Muscle of arm (tissue), 12 donors: ENCODE data around the gene CFAP91. TPM values are rescaled to one million over a fixed set of nuclear protein-coding genes. Genes with fewer than 3 reads are reported as not detected.
"Not testable (repeated sequence)": the region's sequence is repeated elsewhere in the genome, so short reads cannot be mapped to it uniquely, and the experiment has no call there.

Experiments used
- DNase-seq: peaks from one replicate; pipeline ENCODE4 v3.0.0-alpha.2; 2013
- polyA plus RNA-seq, 12 donors: library from polyadenylated mRNA; unstranded; fragments of 120-200 nt; gene quantifications; one replicate each; pipeline ENCODE4 v1.2.1, GENCODE V29; 2013; ENCODE audit not compliant: insufficient read length in 12 of 12

The CFAP91 gene
- polyA plus RNA-seq, 12 donors = 0.17 to 1.8 (median 0.62) TPM; not detected in 2

DNA sequence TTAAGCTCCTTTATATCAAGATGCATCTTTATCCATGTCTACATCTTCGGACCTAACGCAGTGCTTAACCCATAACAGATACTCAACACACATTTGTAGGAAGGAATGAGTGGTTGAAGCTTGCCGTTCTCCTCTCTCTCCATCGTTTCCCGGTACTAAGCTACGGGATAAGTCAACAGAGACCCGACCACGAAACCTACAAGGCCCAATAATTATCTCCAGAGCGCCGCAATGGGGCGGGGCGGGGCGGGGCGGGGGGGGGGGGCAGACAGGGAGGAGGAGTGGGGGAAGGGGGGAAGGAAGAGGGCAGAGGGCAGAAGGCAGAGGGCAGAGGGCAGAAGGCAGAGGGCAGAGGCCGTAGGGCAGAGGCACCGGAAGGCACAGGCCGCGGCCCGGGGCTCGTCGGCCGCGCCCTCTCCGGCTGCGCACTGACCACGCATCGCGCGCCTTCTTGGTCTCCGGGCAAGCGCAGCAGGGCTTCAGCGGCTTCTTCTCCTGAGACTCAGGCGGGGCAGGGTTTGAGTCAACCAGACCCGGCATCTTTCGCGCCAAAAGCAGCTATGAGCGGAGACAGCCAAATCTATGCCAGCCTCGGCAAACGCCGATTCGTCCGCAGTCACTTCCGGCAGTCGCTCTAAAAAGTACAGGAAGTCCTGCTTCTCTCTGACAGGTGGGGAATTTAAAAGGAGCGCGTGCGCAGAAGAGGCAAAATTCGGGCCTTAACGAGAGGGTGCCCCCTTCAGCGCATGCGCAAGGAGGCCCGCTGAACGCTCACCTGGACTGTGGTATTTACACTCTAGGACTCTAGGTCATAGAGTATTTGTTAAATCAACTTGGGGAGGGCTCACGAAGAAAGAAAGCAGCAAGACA is 25.8 kb upstream of the CFAP91 start, which contains the start of gene COX17:
TSS of gene COX17 (minus strand) at position 636 of the 870 bp plus-strand sequence. CDS start at position 540, 96 bp downstream.
- DNase-seq = peak; percentile 94

DNA sequence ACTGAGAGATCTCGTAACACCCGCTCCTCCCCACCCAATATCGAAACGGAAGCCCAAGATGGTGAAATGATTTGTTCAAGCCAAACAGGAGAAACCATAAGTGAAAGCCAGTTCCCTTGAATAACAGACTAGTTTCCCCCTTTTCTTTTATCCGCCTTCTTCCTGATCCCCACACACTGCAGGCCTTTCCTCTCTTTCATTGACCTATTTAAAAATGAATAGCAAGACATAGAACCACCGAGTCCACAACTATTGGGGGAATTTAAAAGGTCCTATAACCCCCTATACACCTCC is 25.2 kb upstream of the CFAP91 start:
- DNase-seq = no peak

DNA sequence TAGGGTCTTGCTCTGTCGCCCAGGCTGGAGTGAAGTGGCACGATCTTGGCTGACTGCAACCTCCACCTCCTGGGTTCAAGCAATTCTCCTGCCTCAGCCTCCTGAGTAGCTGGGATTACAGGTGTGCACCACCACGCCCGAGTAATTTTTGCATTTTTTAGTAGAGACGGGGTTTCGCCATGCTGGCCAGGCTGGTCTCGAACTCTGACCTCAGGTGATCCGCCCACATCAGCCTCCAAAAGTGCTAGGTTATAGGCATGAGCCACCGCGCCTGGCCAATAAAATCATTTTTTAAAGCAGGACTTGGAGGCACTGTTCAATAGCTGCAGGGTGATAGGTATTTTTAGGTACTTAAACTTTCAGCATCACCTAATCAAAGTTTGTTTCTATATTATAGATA is 24.6 kb upstream of the CFAP91 start:
- not testable (repeated sequence) for DNase-seq

DNA sequence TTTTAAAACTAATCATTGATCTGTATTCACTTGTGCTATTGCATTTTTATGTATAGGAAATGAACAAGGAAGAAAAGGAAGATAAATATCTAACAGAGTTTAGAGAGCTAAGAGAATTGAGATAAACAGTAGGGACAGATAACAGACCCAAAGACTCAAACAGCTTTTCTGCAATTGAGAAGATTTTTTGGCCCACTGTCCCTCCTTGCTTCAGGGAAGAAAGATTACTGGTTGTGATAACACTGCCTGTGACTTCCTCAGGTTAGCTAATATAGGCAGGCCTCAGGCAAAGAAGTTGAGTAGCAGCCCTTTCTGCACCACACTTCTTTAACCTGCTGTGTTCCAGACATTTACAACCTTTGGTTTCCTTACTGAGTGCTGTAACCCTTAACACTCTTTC is 22.9 kb upstream of the CFAP91 start:
- DNase-seq = no peak

DNA sequence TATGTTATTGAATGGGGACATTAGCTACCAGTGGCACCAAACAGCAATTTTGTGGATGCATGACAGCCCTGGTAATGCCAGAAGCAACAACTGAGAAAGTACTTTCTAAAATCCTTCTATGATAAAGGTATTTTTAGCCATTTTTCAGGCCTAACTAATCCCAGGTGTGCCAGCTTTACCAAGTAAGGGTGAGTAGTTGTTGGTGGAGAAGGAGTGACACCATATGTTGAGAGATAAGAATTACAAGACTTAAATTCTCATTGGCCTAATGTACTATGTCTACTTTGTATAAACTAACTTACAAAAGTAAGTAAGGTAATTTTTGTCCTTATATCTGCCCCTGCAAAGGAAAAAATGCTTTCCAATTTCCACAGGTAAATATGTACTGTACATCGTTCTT is 21.5 kb upstream of the CFAP91 start:
- DNase-seq = no peak

DNA sequence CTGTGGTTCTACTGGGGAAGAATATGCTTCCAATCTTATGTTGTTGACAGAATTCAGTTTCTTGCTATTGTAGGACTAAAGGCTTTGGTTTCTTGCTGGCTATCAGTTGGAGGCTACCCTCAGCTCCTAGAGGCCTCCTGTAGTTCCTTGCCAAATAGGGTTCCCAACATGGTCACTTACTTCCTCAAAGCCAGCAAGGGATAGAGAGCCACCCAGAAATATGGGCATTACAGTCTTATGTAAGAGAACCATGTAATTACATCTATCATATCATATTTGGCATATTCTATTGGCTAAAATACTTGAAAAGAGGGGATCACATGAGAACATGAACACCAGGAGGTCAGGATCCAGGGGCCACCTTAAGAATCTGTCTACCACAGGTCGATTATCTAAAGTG is 19.4 kb upstream of the CFAP91 start:
- DNase-seq = no peak

DNA sequence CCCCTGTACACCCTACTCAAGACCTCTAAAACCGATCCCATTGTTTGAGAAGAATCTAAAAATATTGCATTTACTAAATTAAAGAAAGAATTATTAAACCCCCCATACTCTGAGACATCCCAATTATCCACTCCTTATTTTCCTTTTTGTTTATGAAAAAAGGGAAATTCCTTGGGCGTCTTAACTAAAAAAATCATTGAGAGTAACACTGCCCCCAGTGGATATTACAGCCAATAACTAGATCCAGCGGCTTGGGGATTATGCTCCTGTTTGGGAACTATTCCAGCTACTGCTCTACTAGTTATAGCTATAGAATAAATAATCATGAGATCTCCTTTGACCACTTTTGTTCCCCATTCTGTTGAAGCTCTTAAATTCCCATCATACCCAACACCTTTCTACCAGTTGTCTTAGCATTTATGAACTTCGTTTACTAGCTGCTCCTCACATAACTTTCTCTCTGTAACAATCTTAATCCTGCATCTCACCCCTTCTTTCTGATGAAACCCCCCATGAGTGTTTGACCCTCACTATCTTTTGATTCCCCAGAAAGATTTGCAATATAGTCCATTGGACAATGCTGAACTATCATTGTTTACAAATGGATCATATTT is 12.7 kb upstream of the CFAP91 start:
- DNase-seq = no peak

DNA sequence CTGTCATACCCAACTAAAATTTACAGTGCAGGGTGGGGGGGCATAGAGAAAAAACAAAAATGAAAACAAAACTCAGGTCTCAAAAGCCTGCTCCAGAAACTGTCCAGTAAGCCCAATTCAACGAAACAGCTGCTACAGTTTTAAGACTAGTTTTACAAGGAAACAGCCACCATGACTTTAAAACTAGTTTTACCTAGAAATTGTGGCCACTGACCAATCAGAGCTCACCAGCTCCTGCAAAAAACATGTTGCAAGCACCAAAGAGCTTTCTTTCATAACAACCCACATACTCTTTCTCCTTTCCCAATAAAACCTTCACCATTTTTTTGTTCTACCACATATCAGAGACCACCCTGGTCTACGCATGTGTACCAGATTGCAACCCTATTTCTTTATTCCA is 7.3 kb upstream of the CFAP91 start:
- no peak for DNase-seq

DNA sequence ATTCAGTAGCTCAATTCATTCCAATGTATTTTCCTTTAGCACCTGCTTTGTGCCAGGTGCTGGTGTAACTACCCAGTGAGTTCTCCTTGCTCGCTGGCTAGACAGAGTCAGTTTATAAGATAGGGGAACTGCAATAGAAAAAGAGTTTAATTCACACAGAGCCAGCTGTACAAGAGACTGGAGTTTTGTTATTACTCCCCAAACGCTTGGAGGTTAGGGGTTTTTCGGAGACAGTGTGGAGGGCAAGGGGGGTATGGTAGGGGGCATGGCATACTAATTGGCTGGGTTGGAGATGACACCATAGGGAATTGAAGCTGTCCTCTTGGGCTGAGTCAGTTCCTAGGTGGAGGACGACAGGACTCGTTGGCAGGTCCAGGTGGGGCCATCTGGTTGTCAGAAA is 5.4 kb upstream of the CFAP91 start:
- no peak for DNase-seq

DNA sequence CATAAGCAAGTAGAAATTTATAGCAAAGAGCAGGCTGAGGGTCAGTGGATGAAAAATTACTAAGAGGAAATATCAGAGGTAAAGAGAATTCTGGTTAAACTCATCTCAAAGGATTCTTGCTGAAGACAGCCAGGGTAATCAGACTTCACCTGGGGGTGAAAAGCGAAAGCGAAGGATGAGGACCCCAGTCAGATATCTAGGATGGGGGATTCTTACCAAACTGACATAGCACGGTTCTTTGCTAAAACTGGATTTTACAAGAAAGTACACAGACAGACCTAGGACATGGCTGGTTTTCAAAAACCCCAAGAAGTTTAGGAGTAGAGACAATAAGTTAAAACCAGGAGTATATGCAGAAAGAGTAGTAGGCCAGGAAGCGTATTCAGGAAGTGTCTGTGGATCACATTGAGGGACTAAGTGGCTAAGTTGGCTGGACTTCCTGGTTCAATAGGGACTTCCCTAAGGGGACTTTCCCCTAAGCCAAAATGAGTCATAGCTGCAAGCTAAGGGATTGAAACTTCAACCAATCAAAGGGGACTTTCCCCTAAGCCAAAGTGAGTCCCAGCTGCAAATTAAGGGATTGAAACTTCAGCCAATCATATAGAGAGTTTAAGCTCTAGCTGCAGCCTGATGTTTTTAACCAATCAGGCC is 2.4 kb upstream of the CFAP91 start:
- no peak for DNase-seq

DNA sequence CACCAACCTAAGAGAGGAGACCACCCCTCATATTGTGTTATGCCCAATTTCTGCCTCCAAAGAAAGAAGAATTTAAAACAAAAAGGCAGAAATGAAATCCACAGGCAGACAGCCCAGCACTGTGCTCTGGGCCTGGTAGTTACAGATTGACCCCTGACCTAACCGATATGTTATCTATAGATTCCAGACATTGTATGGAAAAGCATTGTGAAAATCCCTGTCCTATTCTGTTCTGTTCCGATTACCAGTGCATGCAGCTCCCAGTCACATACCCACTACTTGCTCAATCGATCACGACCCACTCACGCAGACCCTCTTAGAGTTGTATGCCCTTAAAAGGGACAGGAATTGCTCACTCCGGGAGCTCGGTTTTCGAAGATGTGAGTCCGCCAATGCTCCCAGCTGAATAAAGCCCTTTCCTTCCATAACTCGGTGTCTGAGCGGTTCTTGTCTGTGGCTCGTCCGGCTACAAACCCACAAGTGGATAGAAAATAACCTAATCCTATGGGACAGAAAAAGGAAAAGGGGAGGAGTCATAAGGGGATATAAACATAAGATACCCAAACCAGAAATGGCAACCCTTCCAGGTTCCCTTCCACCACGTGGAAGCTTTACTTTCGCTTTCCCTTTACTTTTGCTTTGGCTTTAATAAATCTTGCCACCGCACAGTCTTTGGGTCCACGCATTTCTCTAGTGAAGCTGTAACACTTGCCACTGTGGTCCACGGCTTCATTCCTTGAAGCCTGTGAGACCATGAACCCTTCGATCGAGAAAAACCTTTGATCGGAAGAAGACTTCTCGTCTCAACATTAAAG is 1.7 kb upstream of the CFAP91 start:
- DNase-seq = no peak

DNA sequence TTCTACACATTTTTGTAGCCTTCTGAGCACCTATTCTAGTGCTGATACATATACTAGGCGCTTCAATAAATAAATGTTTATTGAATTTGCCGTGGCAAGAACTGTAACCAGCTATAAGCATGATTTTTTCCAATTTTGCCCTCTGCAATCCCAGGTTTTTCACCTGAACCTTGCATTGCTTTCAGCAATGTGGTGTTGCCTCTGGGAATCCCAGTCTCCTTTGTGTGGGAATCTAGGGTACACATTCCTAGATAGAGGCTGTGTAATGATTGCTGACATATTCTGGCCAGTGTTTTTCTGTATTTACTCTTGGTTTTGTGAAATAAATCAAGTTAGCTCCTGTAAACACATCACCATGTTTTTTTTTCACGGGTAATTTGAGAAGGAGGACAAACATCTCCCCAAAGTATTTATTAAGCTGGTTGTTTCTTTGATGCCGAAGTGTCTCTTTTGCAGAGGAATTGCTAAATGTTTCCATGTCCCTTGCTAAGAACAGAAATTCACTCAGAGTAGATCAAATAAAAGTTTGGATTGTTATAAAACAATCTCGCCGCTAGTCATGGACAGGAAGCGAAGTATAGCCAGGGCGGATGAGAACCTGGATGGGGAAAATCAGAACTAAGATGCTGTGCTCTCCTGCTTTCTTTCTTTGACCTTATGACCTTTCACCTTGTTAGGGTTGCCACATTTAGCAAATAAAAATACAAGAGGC is 1.2 kb downstream of the CFAP91 start:
- DNase-seq = no peak

DNA sequence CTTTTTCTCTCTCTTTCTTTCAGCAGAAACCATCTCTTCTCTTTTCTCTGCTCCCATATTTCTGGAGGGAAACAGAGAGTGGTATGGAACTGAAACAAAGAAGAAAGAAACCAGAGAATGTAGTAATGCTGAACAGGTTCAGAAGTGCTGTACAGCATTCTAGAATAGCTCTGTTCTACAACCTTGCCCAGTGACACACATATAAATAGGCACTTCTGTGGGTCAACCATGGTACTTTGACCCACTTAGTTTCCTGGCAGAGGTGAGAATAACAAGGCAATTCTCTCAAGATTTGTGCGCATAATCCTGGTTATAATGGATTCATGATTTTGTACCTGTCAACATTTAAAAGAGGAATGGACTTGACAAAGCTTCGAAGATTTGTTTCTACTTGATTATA is 12.3 kb downstream of the CFAP91 start:
- DNase-seq = no peak

DNA sequence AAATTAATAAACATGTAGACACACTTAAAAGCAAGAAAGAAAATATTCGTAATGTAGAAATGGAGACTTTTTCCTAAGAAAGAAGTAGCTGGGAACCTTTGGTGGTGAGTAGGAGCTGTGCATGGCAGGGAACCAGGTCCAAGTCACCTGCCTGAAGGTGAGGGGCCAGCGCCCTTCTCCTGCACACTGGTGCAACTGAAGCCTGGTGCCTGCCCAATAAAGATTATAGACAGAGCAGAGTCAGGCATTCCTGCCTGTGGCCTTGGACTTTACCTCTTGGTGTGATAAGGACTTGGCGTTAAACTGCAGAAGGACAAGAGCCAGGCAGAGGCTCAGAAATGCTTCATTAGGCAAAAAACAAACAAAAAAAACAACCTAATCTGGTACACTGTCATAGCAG is 14.2 kb downstream of the CFAP91 start:
- DNase-seq = no peak

DNA sequence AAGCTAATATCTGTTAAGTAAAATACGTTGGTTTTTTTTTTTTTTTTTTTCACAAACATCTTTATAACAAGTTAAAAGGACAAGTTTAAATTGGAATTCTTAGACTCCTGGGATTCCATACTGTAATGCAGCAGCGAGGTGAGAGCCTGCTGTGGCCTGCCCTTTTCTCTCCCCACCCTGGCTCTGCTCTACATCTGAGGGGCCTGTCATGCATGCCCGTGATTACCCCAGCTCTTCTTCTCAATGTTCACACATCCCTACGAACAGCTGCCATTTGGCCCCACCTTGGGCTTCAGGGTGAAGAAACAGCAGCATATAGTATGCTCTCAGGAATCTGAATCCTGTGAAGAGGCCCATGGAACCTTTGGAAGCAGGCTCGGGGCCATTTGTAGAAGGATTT is 14.7 kb downstream of the CFAP91 start:
- no peak for DNase-seq

DNA sequence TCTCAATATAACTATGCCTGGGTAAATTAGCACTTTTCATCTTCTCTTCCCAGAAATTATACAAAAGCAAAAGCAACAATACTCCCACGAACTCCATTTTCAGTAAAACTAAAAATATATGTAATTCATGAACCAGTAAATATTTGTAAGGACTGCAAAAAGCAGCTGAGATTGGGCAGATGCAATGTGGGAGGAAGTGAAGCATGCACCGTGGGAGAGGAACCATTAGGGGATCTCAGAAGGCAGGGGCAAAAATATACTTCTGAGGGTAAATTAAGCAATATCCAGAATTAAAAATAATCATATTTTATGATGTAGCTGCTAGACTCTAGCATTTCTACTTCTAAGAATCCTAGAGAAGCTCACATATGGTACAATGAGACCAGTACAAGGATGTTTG is 20.2 kb downstream of the CFAP91 start:
- no peak for DNase-seq

DNA sequence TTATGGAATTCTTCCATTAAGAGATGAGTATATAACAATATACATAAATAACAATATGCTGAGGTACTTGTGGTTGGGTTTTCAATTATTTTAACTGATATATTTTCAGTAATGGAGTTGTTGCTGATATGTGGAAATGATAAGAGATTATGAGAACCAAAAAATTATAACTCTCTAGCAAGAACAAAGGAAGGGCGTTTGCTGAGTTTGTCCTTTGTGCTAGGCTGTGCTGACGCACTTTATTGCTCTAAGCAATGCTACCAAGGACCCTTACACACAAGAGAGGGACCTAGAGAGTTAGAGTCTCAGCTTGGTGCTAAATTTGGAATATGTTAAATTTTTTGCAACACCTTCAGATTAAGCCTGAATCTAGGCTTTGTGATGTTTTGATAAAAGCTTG is 24.1 kb downstream of the CFAP91 start:
- no peak for DNase-seq

DNA sequence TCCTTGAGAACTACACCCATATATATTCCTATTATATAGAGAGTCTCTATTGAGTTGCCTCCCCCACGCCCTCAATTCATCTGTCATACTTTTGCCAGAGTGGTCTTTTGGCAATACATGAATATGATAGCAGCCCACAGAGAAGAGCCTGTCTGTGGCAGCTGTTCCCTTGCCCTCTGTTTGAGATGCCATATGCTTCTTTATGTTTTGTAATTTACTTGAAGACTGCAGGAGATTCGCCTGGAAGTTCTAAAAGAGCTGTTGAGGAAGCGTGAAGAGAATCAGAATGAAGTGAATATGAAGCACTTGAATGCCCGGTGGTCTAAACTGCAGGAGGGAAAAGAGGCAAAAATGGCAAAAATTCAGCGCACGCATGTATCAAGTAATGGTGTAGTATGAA is 27.2 kb downstream of the CFAP91 start:
- no peak for DNase-seq

DNA sequence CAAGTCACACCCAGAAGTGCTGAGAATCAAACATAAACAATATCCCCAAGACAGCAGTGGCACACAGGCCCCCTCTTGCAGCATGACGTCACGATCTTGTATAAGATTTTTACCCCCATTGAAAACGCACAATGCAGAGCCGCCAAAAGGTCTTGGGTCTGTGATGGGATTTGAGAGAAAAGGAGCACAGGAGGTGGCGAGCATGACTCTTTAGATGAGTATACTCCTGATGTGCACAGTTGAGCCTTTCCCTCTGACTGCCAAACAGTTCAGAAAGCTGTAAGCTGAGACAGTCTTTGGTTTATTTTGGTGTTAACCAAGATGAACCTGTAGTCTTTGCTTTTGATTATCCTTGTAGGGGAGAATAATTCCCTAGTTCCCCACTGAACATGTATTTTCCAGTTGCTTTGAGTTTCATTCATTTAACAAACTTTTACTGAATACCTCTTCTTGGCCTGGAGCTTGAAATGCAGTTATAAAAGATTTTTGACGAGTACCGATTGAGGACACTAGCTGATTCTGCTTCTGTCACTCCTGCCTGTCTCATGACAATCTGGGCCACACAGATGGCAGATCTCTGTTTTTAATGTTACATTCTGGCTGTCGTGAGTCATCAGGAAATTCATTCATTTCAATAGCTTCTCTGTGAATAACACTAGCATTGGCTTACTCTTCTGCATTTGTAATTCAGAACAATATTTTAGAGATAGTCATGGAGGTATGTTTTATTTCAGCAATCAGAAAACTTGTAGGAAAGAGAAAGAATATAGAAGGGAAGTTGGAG is 28.9 kb downstream of the CFAP91 start:
- no peak for DNase-seq

DNA sequence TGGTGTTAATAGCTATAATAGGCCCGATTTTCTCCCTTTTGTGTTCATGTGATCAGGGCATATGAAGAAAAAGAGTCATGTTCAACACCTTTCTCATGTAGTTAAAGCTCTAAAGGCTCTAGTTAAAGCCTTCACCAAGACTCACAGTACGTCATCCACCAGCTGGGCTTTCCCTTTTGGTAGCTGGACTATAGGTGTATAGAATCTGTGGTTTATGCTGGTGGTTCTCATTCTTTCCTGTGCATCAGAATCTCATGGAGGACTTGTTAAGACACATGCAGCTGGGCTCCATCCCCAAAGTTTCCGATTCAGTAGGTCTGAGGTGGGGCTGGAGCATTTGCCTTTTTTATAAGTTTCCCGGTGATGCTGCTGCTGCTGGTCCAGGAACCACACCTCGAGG is 31.0 kb downstream of the CFAP91 start:
- DNase-seq = no peak

DNA sequence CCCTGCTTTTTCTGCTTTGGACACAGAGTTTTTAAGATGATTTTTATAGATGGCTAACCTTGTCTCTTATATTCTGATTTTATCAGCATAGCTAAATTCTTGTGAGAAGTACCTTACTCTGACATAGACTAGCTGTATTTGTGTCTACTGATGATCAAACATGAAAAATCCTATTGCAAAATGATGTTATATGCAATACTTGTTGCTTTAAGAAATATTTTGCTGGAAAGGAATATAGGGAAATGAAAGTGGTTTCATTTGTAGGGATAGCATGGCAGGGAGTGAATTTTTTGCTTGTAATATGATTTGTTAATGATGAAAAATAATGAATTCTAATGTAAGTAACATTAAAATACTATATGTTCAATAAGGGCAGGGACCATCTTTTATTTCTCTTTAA is 35.9 kb downstream of the CFAP91 start:
- DNase-seq = no peak
